OCI-LY1 (cell line): Measurements from ENCODE around the gene CD22.
"Not testable (repeated sequence)": the region's sequence is repeated elsewhere in the genome, so short reads cannot be mapped to it uniquely, and the experiment has no call there.

Experiments
- H2AFZ ChIP-seq: fragments of 200-600 bp; sonication (generic), shearing (Covaris generic); 2 replicates; pipeline ENCODE4 v1.6.0; 2014; ENCODE audit warnings: antibody characterized with exemption, mild to moderate bottlenecking, low read length
- H3F3A ChIP-seq: fragments of 200-600 bp; sonication (generic), shearing (Covaris generic); 2 replicates; pipeline ENCODE4 v1.6.0; 2014; ENCODE audit warnings: mild to moderate bottlenecking, antibody characterized with exemption, low read length, moderate library complexity; ENCODE audit not compliant: insufficient read depth
- H3K27ac ChIP-seq: fragments of 200-600 bp; sonication (generic); 2 replicates; pipeline ENCODE4 v1.5.1; 2014; ENCODE audit warnings: low read length, mixed run types, mild to moderate bottlenecking, low read depth; ENCODE audit not compliant: poor library complexity, severe bottlenecking
- H3K27me3 ChIP-seq: fragments of 200-600 bp; sonication (generic); 2 replicates; pipeline ENCODE4 v1.6.0; 2014; ENCODE audit warnings: antibody characterized with exemption, mild to moderate bottlenecking, low read length, moderate library complexity; ENCODE audit not compliant: insufficient read depth
- H3K36me3 ChIP-seq: fragments of 200-600 bp; sonication (generic); 2 replicates; pipeline ENCODE4 v1.6.1; 2014; ENCODE audit warnings: mild to moderate bottlenecking, antibody characterized with exemption, low read length, moderate library complexity, mixed read lengths; ENCODE audit not compliant: insufficient read depth
- H3K4me1 ChIP-seq: fragments of 200-600 bp; sonication (generic); 2 replicates; pipeline ENCODE4 v1.5.1; 2014; ENCODE audit warnings: mild to moderate bottlenecking, low read length, moderate library complexity; ENCODE audit not compliant: insufficient read depth, severe bottlenecking
- H3K4me2 ChIP-seq: fragments of 200-600 bp; sonication (generic), shearing (Covaris generic); 2 replicates; pipeline ENCODE4 v1.6.1; 2014; ENCODE audit warnings: low read length
- H3K4me3 ChIP-seq: fragments of 200-600 bp; sonication (generic); 2 replicates; pipeline ENCODE4 v1.5.1; 2014; ENCODE audit warnings: low read length, low read depth, mild to moderate bottlenecking, mixed read lengths; ENCODE audit not compliant: poor library complexity, severe bottlenecking
- H3K79me2 ChIP-seq: fragments of 200-600 bp; shearing (Covaris generic); 2 replicates; pipeline ENCODE4 v1.6.1; 2016; ENCODE audit warnings: mixed run types, low read length, mixed read lengths; ENCODE audit not compliant: insufficient read depth
- H3K9ac ChIP-seq: fragments of 200-600 bp; sonication (generic), shearing (Covaris generic); 2 replicates; pipeline ENCODE4 v1.6.1; 2014; ENCODE audit warnings: mild to moderate bottlenecking, low read length, mixed read lengths
- H3K9me2 ChIP-seq: fragments of 200-600 bp; sonication (generic), shearing (Covaris generic); 2 replicates; pipeline ENCODE4 v1.6.1; 2014; ENCODE audit warnings: low read depth, mild to moderate bottlenecking, low read length, mixed read lengths
- H3K9me3 ChIP-seq: fragments of 200-600 bp; shearing (Covaris generic); 2 replicates; pipeline ENCODE4 v1.6.1; 2014; ENCODE audit warnings: low read length, mixed read lengths
- H4K20me1 ChIP-seq: fragments of 200-600 bp; sonication (generic), shearing (Covaris generic); 2 replicates; pipeline ENCODE4 v1.6.0; 2016; ENCODE audit warnings: mild to moderate bottlenecking, low read length; ENCODE audit not compliant: insufficient read depth
- CTCF ChIP-seq: fragments of 200-600 bp; sonication (generic), shearing (Covaris generic); IDR thresholded peaks from 2 replicates; pipeline ENCODE4 v1.5.1; 2017; ENCODE audit warnings: mild to moderate bottlenecking, antibody characterized with exemption, low read length, moderate library complexity, mixed read lengths
- EZH2 ChIP-seq: fragments of 200-600 bp; sonication (generic), shearing (Covaris generic); IDR thresholded peaks from 2 replicates; pipeline ENCODE4 v1.8.0; 2017; ENCODE audit warnings: borderline replicate concordance, mixed run types, mild to moderate bottlenecking, antibody characterized with exemption, low read length, moderate library complexity, mixed read lengths

CD22 gene

GRCh38 chr19:35369522-35369921 lies 40.5 kb downstream of the CD22 start:
- H3K9me3 ChIP-seq, result no peaks in the 10 kb centered on the region
- H3F3A ChIP-seq, result no peaks in the 10 kb centered on the region
- no peak overlapping the region for H3K4me2 ChIP-seq
- no peaks in the 10 kb centered on the region for H4K20me1 ChIP-seq
- TF ChIP-seq CTCF (no peak), EZH2 (no peak)
- H3K27ac ChIP-seq, result no peak overlapping the region
- H3K79me2 ChIP-seq, result no peaks in the 10 kb centered on the region
- H3K27me3 ChIP-seq, result no peaks in the 10 kb centered on the region
- no peak overlapping the region for H3K9ac ChIP-seq
- no peak overlapping the region for H2AFZ ChIP-seq
- no peaks in the 10 kb centered on the region for H3K4me1 ChIP-seq
- H3K9me2 ChIP-seq, result no peaks in the 10 kb centered on the region
- no peaks in the 10 kb centered on the region for H3K36me3 ChIP-seq
- H3K4me3 ChIP-seq, result no peak overlapping the region

DNA sequence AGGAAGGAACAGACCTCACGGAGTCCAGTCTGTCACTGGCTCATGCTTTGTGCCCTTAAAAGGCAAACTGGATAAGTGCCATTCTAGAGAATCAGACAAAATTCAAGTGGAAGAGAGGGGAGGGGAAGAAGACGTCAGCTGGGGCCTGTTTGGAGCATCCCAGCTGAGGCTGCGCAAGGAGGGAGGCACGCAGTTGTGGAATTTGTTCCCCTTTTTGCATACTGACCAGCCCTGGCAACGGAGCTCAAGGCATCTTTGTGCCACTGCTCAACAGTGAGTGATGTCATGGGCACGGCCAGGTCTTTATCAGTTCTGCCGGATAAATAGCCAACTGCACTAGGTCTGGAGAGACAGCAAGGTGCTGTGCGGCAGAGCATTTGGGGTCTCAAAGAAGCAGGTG lies 41.7 kb downstream of the CD22 start, which contains the start of gene GPR42:
Gene GPR42, plus strand, starts transcription at position 347 of the 400 bp plus-strand sequence. CDS start 292 bp downstream, outside the sequence.
- H3K9me2 ChIP-seq, result no peaks in the 10 kb centered on the region
- H3K27me3 ChIP-seq, result no peaks in the 10 kb centered on the region; the same call in 1 of the 2 replicates
- H3K4me3 ChIP-seq, result no peak within 1 kb of the TSS
- H3F3A ChIP-seq, result no peaks in the 10 kb centered on the region
- no peaks in the 10 kb centered on the region for H3K4me1 ChIP-seq
- no peaks in the 10 kb centered on the region for H3K36me3 ChIP-seq
- H2AFZ ChIP-seq, result no peak within 1 kb of the TSS
- H3K9me3 ChIP-seq, result no peaks in the 10 kb centered on the region
- H3K27ac ChIP-seq, result no peak within 1 kb of the TSS
- TF ChIP-seq EZH2 (no peak), CTCF (no peak)
- H3K9ac ChIP-seq, result no peak within 1 kb of the TSS
- H3K79me2 ChIP-seq, result no peaks in the 10 kb centered on the region
- no peaks in the 10 kb centered on the region for H4K20me1 ChIP-seq
- no peak within 1 kb of the TSS for H3K4me2 ChIP-seq

- no peaks in the 10 kb centered on the region for H3K79me2 ChIP-seq
- TF ChIP-seq CTCF (no peak), EZH2 (no peak)
- H3K4me2 ChIP-seq, result no peak overlapping the region
- H3K9me3 ChIP-seq, result 0 out of 2 replicates have a peak, but pooled peaks cover 2% of the 10 kb centered on the region
- no peak overlapping the region for H3K9ac ChIP-seq
- no peak overlapping the region for H2AFZ ChIP-seq
- no peaks in the 10 kb centered on the region for H3K9me2 ChIP-seq
- no peaks in the 10 kb centered on the region for H3F3A ChIP-seq
- H4K20me1 ChIP-seq, result no peaks in the 10 kb centered on the region
- H3K4me3 ChIP-seq, result no peak overlapping the region
- H3K27me3 ChIP-seq, result peaks cover 3% of the 10 kb centered on the region; the same call in 1 of the 2 replicates
- no peaks in the 10 kb centered on the region for H3K36me3 ChIP-seq
- no peak overlapping the region for H3K27ac ChIP-seq
- H3K4me1 ChIP-seq, result no peaks in the 10 kb centered on the region
These were observed 44.5 kb downstream of the CD22 start for GRCh38 chr19:35373492-35373891.

DNA sequence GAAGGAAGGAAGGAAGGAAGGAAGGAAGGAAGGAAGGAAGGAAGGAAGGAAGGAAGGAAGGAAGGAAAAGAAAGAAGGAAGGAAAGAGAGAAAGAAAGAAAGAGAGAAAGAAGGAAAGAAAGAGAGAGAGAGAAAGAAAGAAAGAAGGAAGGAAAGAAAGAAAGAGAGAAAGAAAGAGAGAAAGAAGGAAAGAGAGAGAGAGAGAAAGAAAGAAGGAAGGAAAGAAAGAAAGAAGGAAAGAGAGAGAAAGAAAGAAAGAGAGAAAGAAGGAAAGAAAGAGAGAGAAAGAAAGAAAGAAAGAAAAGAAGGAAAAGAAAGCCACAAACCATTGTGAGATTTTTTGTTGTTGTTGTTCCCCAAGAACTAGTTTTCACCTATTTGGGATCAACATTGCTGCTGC lies 45.0 kb downstream of the CD22 start:
- not testable (repeated sequence) for H3K9me3 ChIP-seq, H4K20me1 ChIP-seq, H3K4me3 ChIP-seq, H3K27ac ChIP-seq, H3K79me2 ChIP-seq, H3K4me2 ChIP-seq, H3F3A ChIP-seq, H3K9me2 ChIP-seq, H3K9ac ChIP-seq, H3K36me3 ChIP-seq, H2AFZ ChIP-seq, H3K27me3 ChIP-seq, H3K4me1 ChIP-seq
